Activated CD4-positive, alpha-beta T cell treated with anti-CD3 and anti-CD28 coated beads, Interleukin-2, Interleukin-4, amounts not matched to agents 100 ng/mL and 50 ng/mL, durations not matched to agents 16 hours and 8 hours (primary cell): ENCODE results near the gene FSCN2.
"Not testable (repeated sequence)": the region's sequence is repeated elsewhere in the genome, so short reads cannot be mapped to it uniquely, and the experiment has no call there.

Source experiments
- DNase-seq: peaks from one replicate; pipeline ENCODE4 v3.0.0-alpha.2; 2020; ENCODE audit warnings: low spot score

Gene FSCN2

DNA sequence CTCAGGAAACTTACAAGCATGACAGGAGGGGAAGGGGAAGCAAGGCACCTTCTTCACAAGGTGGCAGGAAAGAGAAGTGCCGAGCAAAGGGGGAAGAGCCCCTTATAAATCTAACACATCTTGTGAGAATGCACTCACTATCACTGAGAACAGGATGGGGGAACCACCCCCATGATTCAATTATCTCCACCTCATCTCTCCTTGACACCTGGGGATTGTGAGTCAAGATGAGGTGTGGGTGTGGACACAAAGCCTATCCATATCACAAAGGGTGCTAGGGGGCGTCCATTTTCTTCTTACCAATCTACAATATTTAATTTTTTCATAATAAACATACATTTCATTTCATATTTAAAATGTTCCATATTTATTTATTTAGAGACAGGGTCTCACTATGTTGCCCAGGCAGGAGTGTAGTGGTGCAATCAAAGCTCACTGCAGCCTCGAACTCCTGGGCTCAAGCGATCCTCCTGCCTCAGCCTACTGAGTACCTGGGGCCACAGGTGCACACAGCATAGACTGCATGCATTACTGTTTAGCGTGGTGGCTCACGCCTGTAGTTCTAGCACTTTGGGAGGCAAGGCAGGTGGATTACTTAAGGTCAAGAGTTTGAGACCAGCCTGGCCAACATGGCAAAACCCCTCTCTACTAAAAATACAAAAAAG, 50.5 kb downstream of the FSCN2 start:
- DNase-seq, result no peak

DNA sequence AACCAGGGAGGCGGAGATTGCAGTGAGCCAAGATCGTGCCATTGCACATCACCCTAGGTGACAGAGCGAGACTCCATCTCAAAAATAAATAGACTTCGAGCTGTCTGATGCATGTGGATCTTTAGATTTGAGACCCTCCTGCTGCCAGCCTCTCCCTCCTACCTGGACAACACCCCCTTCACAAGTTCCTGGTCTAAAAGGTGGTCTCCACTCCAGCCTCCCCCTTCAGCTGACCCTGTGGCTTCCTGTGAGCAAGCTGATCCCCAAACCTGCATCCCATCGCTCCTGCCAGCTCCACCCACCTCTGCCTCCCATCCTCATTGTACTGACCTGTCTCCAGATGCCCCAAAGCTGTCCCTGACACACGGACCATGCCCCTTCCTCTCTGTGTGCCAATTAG, 51.1 kb downstream of the FSCN2 start:
- no peak for DNase-seq

DNA sequence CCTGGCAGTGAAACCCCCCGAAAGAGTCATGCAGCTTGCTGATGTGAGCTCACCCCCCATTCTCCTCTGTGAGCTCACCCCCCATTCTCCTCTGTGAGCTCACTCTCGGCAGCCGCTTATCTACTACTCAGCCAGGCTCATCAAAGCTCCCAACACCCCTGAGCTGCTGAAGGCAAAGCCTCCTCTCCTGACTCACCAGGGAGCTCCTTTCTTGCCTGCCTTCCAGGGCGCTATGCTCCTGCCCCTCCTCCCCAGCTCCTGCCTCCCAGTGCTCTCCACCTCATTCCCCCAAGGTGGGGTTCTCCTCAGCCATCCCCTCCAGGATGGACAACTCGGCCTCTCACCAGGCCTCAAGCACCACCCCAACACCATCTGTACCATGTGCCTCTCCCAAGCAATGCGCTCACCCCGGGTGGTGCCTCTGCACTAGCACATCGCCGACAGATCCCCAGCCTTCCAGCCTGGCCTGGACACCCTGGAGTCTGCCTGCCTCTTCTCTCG, 51.7 kb downstream of the FSCN2 start:
- DNase-seq, result no peak

DNA sequence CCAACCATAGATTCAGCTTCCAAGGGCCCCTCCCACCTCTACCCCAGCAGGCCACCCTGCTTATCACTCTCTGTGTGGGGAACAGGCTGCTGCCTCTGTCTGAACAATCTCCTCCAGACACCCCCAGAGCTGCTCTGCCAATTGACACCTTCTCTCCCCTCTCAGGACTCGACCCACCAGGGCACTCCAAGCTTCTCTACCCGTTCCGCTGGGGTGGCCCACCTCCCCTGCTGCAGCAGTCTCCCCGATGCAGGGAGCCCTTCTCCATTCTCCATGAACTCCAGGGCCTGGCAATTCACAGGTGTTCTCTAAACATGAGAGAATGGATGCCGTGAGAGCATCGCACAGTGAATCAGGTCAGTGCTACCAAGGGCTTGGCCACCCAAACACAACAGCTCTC, 52.3 kb downstream of the FSCN2 start:
- DNase-seq, result no peak

DNA sequence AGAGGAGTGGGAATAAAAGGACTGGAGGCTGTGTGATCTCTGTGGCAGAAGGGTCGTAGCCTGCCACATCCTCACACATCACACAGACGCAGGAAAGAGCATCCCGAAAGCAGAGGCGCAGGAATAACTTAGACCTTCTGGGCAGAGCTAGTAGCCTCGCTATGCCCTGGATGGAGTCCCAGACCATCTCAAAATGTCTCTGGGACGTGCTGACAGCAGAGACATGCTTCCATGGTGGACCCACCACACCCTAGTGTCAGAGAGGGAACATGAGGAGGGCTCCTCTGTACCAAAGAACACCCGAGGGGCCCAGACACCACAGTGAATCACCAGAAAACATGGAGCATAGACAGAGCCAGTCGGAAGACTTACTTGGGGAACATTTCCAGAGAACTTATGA, 53.6 kb downstream of the FSCN2 start:
- DNase-seq, result no peak

DNA sequence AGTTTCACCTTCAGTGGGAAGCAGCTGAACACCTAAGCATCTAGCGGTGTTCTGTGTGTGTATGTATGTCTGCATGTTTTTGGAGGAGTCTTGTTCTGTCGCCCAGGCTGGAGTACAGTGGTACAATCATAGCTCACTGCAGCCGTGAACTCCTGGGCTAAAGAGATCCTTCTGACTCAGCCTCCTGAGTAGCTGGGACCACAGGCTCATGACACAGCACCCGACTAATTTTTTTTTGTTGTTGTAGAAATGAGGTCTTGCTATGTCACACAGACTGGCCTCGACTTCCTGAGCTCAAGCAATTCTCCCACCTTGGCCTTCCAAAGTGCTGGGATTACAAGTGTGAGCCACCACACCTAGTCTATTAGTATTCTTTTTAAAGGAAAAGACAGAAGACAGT, 54.2 kb downstream of the FSCN2 start:
- no peak for DNase-seq

DNA sequence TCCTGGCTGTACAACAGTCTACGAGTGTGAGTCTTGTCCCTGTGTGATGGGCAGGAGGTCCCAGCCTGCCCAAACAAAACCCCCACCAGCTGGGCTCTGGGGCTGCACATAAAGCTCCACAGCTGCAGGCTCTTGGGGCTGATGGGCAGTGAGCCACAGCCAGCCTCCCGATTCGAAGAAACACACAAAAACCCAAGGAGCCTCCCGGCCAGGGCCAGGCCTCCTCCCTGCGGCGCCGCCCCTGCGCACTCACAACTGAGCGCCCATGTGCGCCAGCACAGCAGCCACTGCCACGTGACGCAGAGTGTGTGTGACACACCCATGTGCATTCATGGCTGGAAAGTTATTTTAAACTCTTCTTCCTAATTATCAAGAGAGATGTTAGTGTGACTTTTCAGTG, 54.6 kb downstream of the FSCN2 start:
- DNase-seq, result no peak

DNA sequence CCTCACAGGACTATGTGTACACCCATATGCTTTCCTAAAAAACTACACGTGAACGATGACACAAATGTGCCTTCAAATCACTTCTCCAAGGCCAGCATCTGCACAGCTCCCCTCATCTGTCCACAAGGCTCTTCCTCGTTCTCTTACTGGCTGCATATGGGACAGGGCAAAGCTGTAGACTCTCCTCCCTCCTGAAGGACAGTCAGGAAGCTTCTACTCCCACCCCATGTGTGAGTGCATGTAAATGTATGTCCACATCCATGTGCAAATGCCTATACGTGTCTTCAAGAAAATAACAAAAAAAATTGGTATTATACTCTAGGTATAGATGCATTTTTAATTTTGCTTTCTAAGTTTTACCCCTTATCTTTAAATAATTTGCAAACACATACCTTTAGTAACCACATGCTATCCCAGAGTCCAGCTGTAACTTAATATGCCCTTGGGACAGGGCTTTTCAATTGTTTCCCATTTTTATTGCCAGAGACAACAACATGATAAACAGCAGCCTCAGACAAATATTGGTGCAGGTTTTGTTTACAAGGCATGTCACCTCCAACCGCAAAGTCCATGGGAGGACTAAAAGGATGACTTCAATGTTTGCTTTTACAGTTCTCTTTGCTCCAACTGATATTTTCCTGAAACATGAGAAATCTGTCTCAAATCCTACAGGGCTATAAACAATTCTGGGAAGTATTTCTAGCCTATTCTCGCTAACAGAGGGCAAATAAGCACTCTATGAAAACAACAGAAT, 55.6 kb downstream of the FSCN2 start:
- DNase-seq, result no peak

DNA sequence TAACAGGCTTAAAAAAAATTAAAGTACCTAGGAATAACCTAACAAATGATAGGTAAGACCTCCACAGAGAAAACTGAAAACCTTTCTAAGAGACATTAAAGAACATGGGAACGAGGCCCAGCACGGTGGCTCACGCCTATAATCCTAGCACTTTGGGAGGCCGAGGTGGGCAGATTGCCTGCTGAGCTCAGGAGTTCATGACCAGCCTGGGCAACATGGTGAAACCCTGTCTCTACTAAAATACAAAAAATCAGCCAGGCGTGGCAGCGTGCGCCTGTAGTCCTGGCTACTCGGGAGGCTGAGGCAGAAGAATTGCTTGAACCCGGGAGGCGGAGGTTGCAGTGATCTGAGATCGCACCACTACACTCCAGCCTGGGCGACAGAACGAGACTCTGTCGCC, 56.6 kb downstream of the FSCN2 start:
- DNase-seq, result not testable (repeated sequence)

DNA sequence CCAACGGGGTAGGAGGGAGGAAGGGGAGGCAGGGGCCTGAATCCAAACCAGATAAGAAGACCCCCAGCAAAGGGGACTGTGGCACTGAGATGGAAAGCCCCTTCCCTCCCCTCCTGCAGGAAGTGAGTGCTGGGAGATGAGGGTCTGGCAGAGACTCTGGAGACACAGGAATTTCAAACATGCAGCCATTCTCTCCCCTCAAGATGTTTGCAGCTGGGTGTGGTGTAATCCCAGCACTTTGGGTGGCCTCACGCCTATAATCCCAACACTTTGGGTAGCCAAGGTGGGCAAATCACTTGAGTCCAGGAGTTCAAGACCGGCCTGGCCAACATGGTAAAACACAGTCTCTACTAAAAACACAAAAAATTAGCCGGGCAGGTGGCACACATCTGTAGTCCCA, 57.9 kb downstream of the FSCN2 start:
- DNase-seq, result no peak
